DMS153 treated with DMSO at 0.1 percent for 48 hours (cell line): ENCODE measurements around the gene LRMDA.
"Not testable (repeated sequence)": the region's sequence is repeated elsewhere in the genome, so short reads cannot be mapped to it uniquely, and the experiment has no call there.

Source experiments
- DNase-seq: peaks from one replicate; lab custom pipeline; 2025; ENCODE audit not compliant: unreplicated experiment; lab: John Stamatoyannopoulos, UW

Gene LRMDA

GRCh38 chr10:75502389-75502788 lies 71.0 kb downstream of the LRMDA start:
- DNase-seq = no peak

- no peak for DNase-seq
Observed at GRCh38 chr10:75502838-75503237, 71.4 kb downstream of the LRMDA start.

GRCh38 chr10:75505293-75505692 lies 73.9 kb downstream of the LRMDA start:
- no peak for DNase-seq

GRCh38 chr10:75505840-75506506 lies 74.5 kb downstream of the LRMDA start:
- DNase-seq = no peak

GRCh38 chr10:75506930-75507329 lies 75.5 kb downstream of the LRMDA start:
- DNase-seq = no peak

- DNase-seq = no peak
Observed at GRCh38 chr10:75507469-75507868, 76.0 kb downstream of the LRMDA start.

GRCh38 chr10:75508239-75508813 lies 76.9 kb downstream of the LRMDA start:
- no peak for DNase-seq

- no peak for DNase-seq
Observed at GRCh38 chr10:75508814-75509306, 77.4 kb downstream of the LRMDA start.

- DNase-seq = no peak
Observed at GRCh38 chr10:75509706-75510105, 78.3 kb downstream of the LRMDA start.

GRCh38 chr10:75511011-75511410 lies 79.6 kb downstream of the LRMDA start:
- no peak for DNase-seq

- DNase-seq = peak; percentile 63
Observed at GRCh38 chr10:75512203-75512933, 80.9 kb downstream of the LRMDA start.

GRCh38 chr10:75513292-75513885 lies 82.0 kb downstream of the LRMDA start:
- no peak for DNase-seq

GRCh38 chr10:75514830-75515229 lies 83.4 kb downstream of the LRMDA start:
- no peak for DNase-seq

GRCh38 chr10:75516154-75516553 lies 84.7 kb downstream of the LRMDA start:
- DNase-seq = not testable (repeated sequence)

GRCh38 chr10:75519213-75519612 lies 87.8 kb downstream of the LRMDA start:
- not testable (repeated sequence) for DNase-seq

GRCh38 chr10:75521194-75521829 lies 89.9 kb downstream of the LRMDA start:
- DNase-seq = not testable (repeated sequence)

GRCh38 chr10:75525067-75525466 lies 93.6 kb downstream of the LRMDA start:
- DNase-seq = peak; percentile 40

- DNase-seq = no peak
Observed at GRCh38 chr10:75525646-75526045, 94.2 kb downstream of the LRMDA start.

GRCh38 chr10:75527542-75527941 lies 96.1 kb downstream of the LRMDA start:
- DNase-seq = no peak

GRCh38 chr10:75528392-75528791 lies 97.0 kb downstream of the LRMDA start:
- DNase-seq = no peak

GRCh38 chr10:75530299-75530698 lies 98.9 kb downstream of the LRMDA start:
- no peak for DNase-seq
